Testis (tissue), 2 donors: ENCODE measurements around the gene CTSE.

Experiments used
- CTCF ChIP-seq, 3 experiments: fragments of 450-650 bp in 2 of 3; fragments of 200-600 bp in 1 of 3; sonication (generic) in 1 of 3; IDR thresholded peaks; one replicate each; pipeline ENCODE4 v1.5.1; 2016 to 2019; ENCODE audit warnings: antibody characterized with exemption in 3 of 3, mild to moderate bottlenecking in 2 of 3, moderate library complexity in 1 of 3
- POLR2A ChIP-seq: fragments of 450-650 bp; IDR thresholded peaks from one replicate; pipeline ENCODE4 v1.6.1; 2017; ENCODE audit warnings: antibody characterized with exemption, mild to moderate bottlenecking, moderate library complexity

- TF ChIP-seq POLR2A: no peak
- no peak for TF ChIP-seq CTCF (IDR thresholded peaks at IDR 0.05)
Observed at GRCh38 chr1:206020393-206021007, 3.2 kb downstream of the CTSE start.
